ENCODE results near the gene AR. TPM values are rescaled to one million over a fixed set of nuclear protein-coding genes. Genes with fewer than 3 reads are reported as not detected.
A peak's percentile ranks its signal among the peaks of the same experiment; 100 is the strongest.

The AR gene
- total RNA-seq, 4 donors from 2014 or later = 6.8 to 9.9 (median 8.2) TPM

- intact Hi-C loops (cut with DNase I; ENCODE audit: low total_unique reads) = no loop called here
- no peak for TF ChIP-seq POLR2A (IDR thresholded peaks at IDR 0.05)
- no peak for TF ChIP-seq CTCF (IDR thresholded peaks at IDR 0.05 in 4 of 5, conservative IDR thresholded peaks at IDR 0.05 in 1 of 5)
- Histone ChIP-seq H3K4me1 (peaks cover 0 to 3% of the 10 kb centered on the region in 2 donors), H3K4me3 (no peak overlapping the region), H3K9me3 (no peaks in the 10 kb centered on the region), H3K36me3 (no peaks in the 10 kb centered on the region), H3K27me3 (peaks cover 0 to 3% (median 0%) of the 10 kb centered on the region in 3 donors), H3K27ac (no peak overlapping the region)
- in situ Hi-C loops (cut with MboI; ENCODE audit: low sequenced_read_pairs in 4 of 4) = no loop called here
- DNase-seq (no peak), ATAC-seq (no peak)
Measured at GRCh38 chrX:67582436-67582835, 38.6 kb downstream of the AR start.

- TF ChIP-seq POLR2A (IDR thresholded peaks at IDR 0.05) = no peak
- TF ChIP-seq CTCF (IDR thresholded peaks at IDR 0.05 in 4 of 5, conservative IDR thresholded peaks at IDR 0.05 in 1 of 5) = no peak
- intact Hi-C loops (cut with DNase I; ENCODE audit: low total_unique reads) = no loop called here
- no peak overlapping the region for H3K4me3 ChIP-seq
- in situ Hi-C loops (cut with MboI; ENCODE audit: low sequenced_read_pairs in 4 of 4) = no loop called here
- no peak for ATAC-seq
- H3K4me1 ChIP-seq = peaks cover 0 to 4% of the 10 kb centered on the region in 2 donors
- no peak for DNase-seq
- H3K9me3 ChIP-seq = no peaks in the 10 kb centered on the region
- peaks cover 0 to 3% (median 0%) of the 10 kb centered on the region in 3 donors for H3K27me3 ChIP-seq
- H3K27ac ChIP-seq = no peak overlapping the region
- no peaks in the 10 kb centered on the region for H3K36me3 ChIP-seq
Measured at GRCh38 chrX:67583171-67583570, 39.4 kb downstream of the AR start.

- DNase-seq = no peak
Measured at GRCh38 chrX:67585401-67585800, 41.6 kb downstream of the AR start.

GRCh38 chrX:67587946-67588624 lies 44.3 kb downstream of the AR start:
- Histone ChIP-seq H3K9me3 (no peaks in the 10 kb centered on the region), H3K4me3 (no peak overlapping the region), H3K4me1 (peaks cover 0 to 4% of the 10 kb centered on the region in 2 donors), H3K36me3 (no peaks in the 10 kb centered on the region), H3K27ac (no peak overlapping the region), H3K27me3 (peaks cover 0 to 3% (median 0%) of the 10 kb centered on the region in 3 donors)
- ATAC-seq (peak in 1 of 2 donors; percentile 65), DNase-seq (peak; percentile 5 to 23)
- TF ChIP-seq POLR2A (IDR thresholded peaks at IDR 0.05) (no peak), CTCF (IDR thresholded peaks at IDR 0.05 in 4 of 5, conservative IDR thresholded peaks at IDR 0.05 in 1 of 5) (no peak)
- intact Hi-C loops (cut with DNase I; ENCODE audit: low total_unique reads) = no loop called here
- in situ Hi-C loops (cut with MboI; ENCODE audit: low sequenced_read_pairs in 4 of 4) = no loop called here

More at GRCh38 chrX:67585401-67585800, 41.6 kb downstream of the AR start:
- ATAC-seq = no peak
- Histone ChIP-seq H3K27me3 (peaks cover 0 to 3% (median 0%) of the 10 kb centered on the region in 3 donors), H3K4me1 (peaks cover 0 to 4% of the 10 kb centered on the region in 2 donors), H3K4me3 (no peak overlapping the region), H3K9me3 (no peaks in the 10 kb centered on the region), H3K36me3 (no peaks in the 10 kb centered on the region), H3K27ac (no peak overlapping the region)
- in situ Hi-C loops (cut with MboI; ENCODE audit: low sequenced_read_pairs in 4 of 4) (no loop called here), intact Hi-C loops (cut with DNase I; ENCODE audit: low total_unique reads) (no loop called here)
- TF ChIP-seq CTCF (IDR thresholded peaks at IDR 0.05 in 4 of 5, conservative IDR thresholded peaks at IDR 0.05 in 1 of 5) (no peak), POLR2A (IDR thresholded peaks at IDR 0.05) (no peak)
